CD4-positive, alpha-beta T cell (primary cell): ENCODE measurements around the gene GRID2. TPM values are rescaled to one million over a fixed set of nuclear protein-coding genes. Genes with fewer than 3 reads are reported as not detected.

Source experiments
- ATAC-seq: fragments of 200-7000 bp; cut with Tn5 transposase; one replicate; pipeline ENCODE4 v1.10.0; 2022; ENCODE audit warnings: mild to moderate bottlenecking; ENCODE audit not compliant: poor library complexity
- CTCF ChIA-PET: fragments of 350-600 bp; sonication (Branson Sonifier 250); formaldehyde crosslinking; loops from one replicate; lab custom pipeline; 2021; ENCODE audit warnings: antibody characterized with exemption, inconsistent platforms; lab: Charles Lee
- POLR2A ChIA-PET: fragments of 350-600 bp; sonication (Branson Sonifier 250); formaldehyde crosslinking; loops from one replicate; lab custom pipeline; 2021; ENCODE audit warnings: antibody characterized with exemption, inconsistent platforms; lab: Charles Lee
- DNase-seq, 14 experiments: peaks; one replicate each; pipeline ENCODE4 v3.0.0-alpha.2; 2013 to 2020; ENCODE audit warnings: mixed read lengths in 2 of 14
- H3K27ac ChIP-seq, 2 donors: one replicate each; pipeline versions ENCODE4 v1.5.1 to v1.7.0; 2013; ENCODE audit warnings: low read length in 2 of 2, low read depth in 1 of 2, mild to moderate bottlenecking in 1 of 2
- H3K27me3 ChIP-seq, 2 experiments: 1 replicate in 1 of 2; 2 replicates in 1 of 2; pipeline versions ENCODE4 v1.6.1 to v1.7.0; 2013; ENCODE audit warnings: low read length in 2 of 2, control low read depth in 1 of 2, mild to moderate bottlenecking in 1 of 2, moderate library complexity in 1 of 2; ENCODE audit not compliant: insufficient read depth in 2 of 2, control insufficient read depth in 1 of 2
- H3K36me3 ChIP-seq: one replicate; pipeline ENCODE4 v1.6.1; 2013; ENCODE audit warnings: low read length, control low read depth; ENCODE audit not compliant: insufficient read depth
- H3K4me1 ChIP-seq: one replicate; pipeline ENCODE4 v1.6.1; 2013; ENCODE audit warnings: low read length, control low read depth; ENCODE audit not compliant: insufficient read depth
- H3K4me3 ChIP-seq: one replicate; pipeline ENCODE4 v1.5.1; 2013; ENCODE audit warnings: mild to moderate bottlenecking, low read length, moderate library complexity
- H3K9me3 ChIP-seq, 2 experiments: 1 replicate in 1 of 2; 2 replicates in 1 of 2; pipeline versions ENCODE4 v1.6.1 to v1.7.0; 2013; ENCODE audit warnings: low read length in 2 of 2, mild to moderate bottlenecking in 2 of 2, control low read depth in 1 of 2, moderate library complexity in 1 of 2; ENCODE audit not compliant: control insufficient read depth in 1 of 2, insufficient read depth in 1 of 2
- H3K27ac Mint-ChIP-seq: one replicate; pipeline ENCODE4 v1.8.0; 2020; ENCODE audit warnings: mixed read lengths
- H3K27me3 Mint-ChIP-seq: one replicate; pipeline ENCODE4 v1.8.0; 2021; ENCODE audit warnings: mixed read lengths
- H3K36me3 Mint-ChIP-seq: one replicate; pipeline ENCODE4 v1.8.0; 2021; ENCODE audit warnings: low read depth, mixed read lengths
- H3K4me1 Mint-ChIP-seq: one replicate; pipeline ENCODE4 v1.8.0; 2021; ENCODE audit warnings: low read depth, mixed read lengths
- H3K4me3 Mint-ChIP-seq: one replicate; pipeline ENCODE4 v1.8.0; 2020; ENCODE audit warnings: mild to moderate bottlenecking, mixed read lengths
- H3K9me3 Mint-ChIP-seq: one replicate; pipeline ENCODE4 v1.8.0; 2020; ENCODE audit warnings: mixed read lengths
- intact Hi-C, 2 experiments: fragments of 100-400 bp; cut with DNase I in 1 of 2; cut with micrococcal nuclease in 1 of 2; formaldehyde crosslinking; loops; one replicate each; pipeline versions ENCODE4 v1.15.1 to v1.9.0; 2023 to 2025; cut with DNase I, micrococcal nuclease
- total RNA-seq, 174 experiments: library from RNA in 2 of 174; stranded (reverse) in 2 of 174; gene quantifications; one replicate each; pipeline ENCODE4 v1.2.3 and lab custom pipeline; 2021 to 2026
- TF ChIP-seq, protein P1 (sequence below): fragments of 200-600 bp; IDR thresholded peaks from one replicate; pipeline ENCODE4 v1.8.0; 2022; ENCODE audit warnings: antibody characterized with exemption, mild to moderate bottlenecking

The GRID2 gene
- total RNA-seq, 2 experiments from 2014 or later, result not detected

DNA sequence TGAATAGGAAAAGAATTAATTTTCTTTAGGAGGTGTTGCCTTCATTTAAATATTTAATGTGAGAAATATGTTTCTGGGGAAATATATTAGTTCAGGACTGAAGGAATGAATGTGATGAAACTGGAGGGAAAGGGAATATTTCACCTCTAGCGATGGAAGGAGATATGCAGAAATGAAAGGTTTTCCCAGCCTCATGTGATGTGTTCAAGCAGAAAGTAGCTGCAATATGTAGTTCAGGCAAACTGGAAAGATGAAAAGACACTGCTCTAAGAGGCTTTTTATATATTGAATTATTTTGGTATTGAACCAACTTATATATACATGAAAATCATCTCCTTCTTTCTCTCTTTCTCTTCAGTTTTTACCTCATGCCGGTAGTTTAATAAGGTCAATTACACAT, 3.4 kb downstream of the GRID2 start:
- H3K36me3 Mint-ChIP-seq, result no peaks in the 10 kb centered on the region
- H3K4me1 ChIP-seq, result no peaks in the 10 kb centered on the region
- no peak overlapping the region for H3K4me3 Mint-ChIP-seq
- H3K9me3 ChIP-seq, result peaks cover 0 to 13% of the 10 kb centered on the region in 2 experiments
- ChIA-PET CTCF (no interaction called here), POLR2A (no interaction called here)
- TF ChIP-seq, protein P1, sequence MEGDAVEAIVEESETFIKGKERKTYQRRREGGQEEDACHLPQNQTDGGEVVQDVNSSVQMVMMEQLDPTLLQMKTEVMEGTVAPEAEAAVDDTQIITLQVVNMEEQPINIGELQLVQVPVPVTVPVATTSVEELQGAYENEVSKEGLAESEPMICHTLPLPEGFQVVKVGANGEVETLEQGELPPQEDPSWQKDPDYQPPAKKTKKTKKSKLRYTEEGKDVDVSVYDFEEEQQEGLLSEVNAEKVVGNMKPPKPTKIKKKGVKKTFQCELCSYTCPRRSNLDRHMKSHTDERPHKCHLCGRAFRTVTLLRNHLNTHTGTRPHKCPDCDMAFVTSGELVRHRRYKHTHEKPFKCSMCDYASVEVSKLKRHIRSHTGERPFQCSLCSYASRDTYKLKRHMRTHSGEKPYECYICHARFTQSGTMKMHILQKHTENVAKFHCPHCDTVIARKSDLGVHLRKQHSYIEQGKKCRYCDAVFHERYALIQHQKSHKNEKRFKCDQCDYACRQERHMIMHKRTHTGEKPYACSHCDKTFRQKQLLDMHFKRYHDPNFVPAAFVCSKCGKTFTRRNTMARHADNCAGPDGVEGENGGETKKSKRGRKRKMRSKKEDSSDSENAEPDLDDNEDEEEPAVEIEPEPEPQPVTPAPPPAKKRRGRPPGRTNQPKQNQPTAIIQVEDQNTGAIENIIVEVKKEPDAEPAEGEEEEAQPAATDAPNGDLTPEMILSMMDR, result no peak
- intact Hi-C loops, result no loop called here
- no peak overlapping the region for H3K27ac ChIP-seq
- H3K27ac Mint-ChIP-seq, result no peak overlapping the region
- DNase-seq (no peak), ATAC-seq (no peak)
- peaks cover 42% of the 10 kb centered on the region for H3K27me3 Mint-ChIP-seq
- peaks cover 17 to 37% of the 10 kb centered on the region in 2 experiments for H3K27me3 ChIP-seq
- no peaks in the 10 kb centered on the region for H3K4me1 Mint-ChIP-seq
- peaks cover under 1% of the 10 kb centered on the region for H3K9me3 Mint-ChIP-seq
- H3K36me3 ChIP-seq, result no peaks in the 10 kb centered on the region
- no peak overlapping the region for H3K4me3 ChIP-seq

- no peak overlapping the region for H3K4me3 Mint-ChIP-seq
- Histone ChIP-seq H3K27me3 (peaks cover 17 to 34% of the 10 kb centered on the region in 2 experiments), H3K4me3 (no peak overlapping the region), H3K36me3 (no peaks in the 10 kb centered on the region), H3K27ac (no peak overlapping the region), H3K9me3 (peaks cover 0 to 13% of the 10 kb centered on the region in 2 experiments), H3K4me1 (no peaks in the 10 kb centered on the region)
- POLR2A ChIA-PET, result no interaction called here
- no peak overlapping the region for H3K27ac Mint-ChIP-seq
- TF ChIP-seq, protein P1, result no peak
- no peaks in the 10 kb centered on the region for H3K36me3 Mint-ChIP-seq
- no peaks in the 10 kb centered on the region for H3K4me1 Mint-ChIP-seq
- DNase-seq, result no peak
- H3K27me3 Mint-ChIP-seq, result peaks cover 36% of the 10 kb centered on the region
- peaks cover 6% of the 10 kb centered on the region for H3K9me3 Mint-ChIP-seq
- ATAC-seq, result no peak
- intact Hi-C loops, result no loop called here
- CTCF ChIA-PET, result no interaction called here
Measured at GRCh38 chr4:92307866-92308265, 4.1 kb downstream of the GRID2 start.

GRCh38 chr4:92317047-92317446, 13.3 kb downstream of the GRID2 start:
- no peak for DNase-seq
- H3K36me3 ChIP-seq, result no peaks in the 10 kb centered on the region
- no peaks in the 10 kb centered on the region for H3K9me3 ChIP-seq
- Mint-ChIP-seq H3K4me3 (no peak overlapping the region), H3K36me3 (no peaks in the 10 kb centered on the region), H3K9me3 (peaks cover 6% of the 10 kb centered on the region), H3K27me3 (no peaks in the 10 kb centered on the region), H3K4me1 (no peaks in the 10 kb centered on the region), H3K27ac (no peak overlapping the region)
- no peak overlapping the region for H3K4me3 ChIP-seq
- H3K27ac ChIP-seq, result no peak overlapping the region
- no peaks in the 10 kb centered on the region for H3K4me1 ChIP-seq
- intact Hi-C loops, result no loop called here
- CTCF ChIA-PET, result no interaction called here
- H3K27me3 ChIP-seq, result no peaks in the 10 kb centered on the region
- ATAC-seq, result no peak
- TF ChIP-seq, protein P1, result no peak
- POLR2A ChIA-PET, result no interaction called here
